H1 (cell line): ENCODE results near the gene PPP1CB. TPM values are rescaled to one million over a fixed set of nuclear protein-coding genes. Genes with fewer than 3 reads are reported as not detected.
A peak's percentile ranks its signal among the peaks of the same experiment; 100 is the strongest.

Source experiments
- CTCF ChIA-PET: fragments of 300-600 bp; sonication (Branson Sonifier 250); formaldehyde crosslinking; loops from one replicate; lab custom pipeline; 2021; ENCODE audit not compliant: partially characterized antibody; lab: Charles Lee
- POLR2A ChIA-PET: fragments of 300-600 bp; sonication (Branson Sonifier 250); formaldehyde crosslinking; loops from one replicate; lab custom pipeline; 2021; ENCODE audit warnings: inconsistent platforms; ENCODE audit not compliant: partially characterized antibody; lab: Charles Lee
- DNase-seq, 2 experiments: peaks; one replicate each; pipeline versions ENCODE4 v3.0.0 to v3.0.0-alpha.2; 2010 to 2022; ENCODE audit warnings: low spot score in 2 of 2, low read depth in 1 of 2, mixed read lengths in 1 of 2
- FAIRE-seq: peaks from 2 replicates; lab custom pipeline; 2011; peaks lifted over from hg19 to GRCh38; lab: Jason Lieb, UNC
- H2AFZ ChIP-seq: 2 replicates; pipeline ENCODE4 v1.8.1; 2012; ENCODE audit warnings: low read length, inconsistent platforms
- H2AK5ac ChIP-seq: 2 replicates; pipeline ENCODE4 v1.6.1; 2013; ENCODE audit warnings: low read depth, low read length
- H2BK120ac ChIP-seq: replicated peaks from 2 replicates; pipeline ENCODE3; 2013; ENCODE audit warnings: low read depth, low read length, inconsistent platforms
- H2BK12ac ChIP-seq: 2 replicates; pipeline ENCODE4 v1.6.1; 2013; ENCODE audit warnings: low read depth, low read length
- H2BK15ac ChIP-seq: 2 replicates; pipeline ENCODE4 v1.6.1; 2013; ENCODE audit warnings: low read length
- H2BK20ac ChIP-seq: 2 replicates; pipeline ENCODE4 v1.6.1; 2013; ENCODE audit warnings: low read length
- H2BK5ac ChIP-seq: 2 replicates; pipeline ENCODE4 v1.6.1; 2013; ENCODE audit warnings: low read depth, low read length
- H3K14ac ChIP-seq: 2 replicates; pipeline ENCODE4 v1.6.1; 2013; ENCODE audit warnings: inconsistent platforms; ENCODE audit not compliant: insufficient read length
- H3K18ac ChIP-seq: 2 replicates; pipeline ENCODE4 v1.6.1; 2013; ENCODE audit warnings: low read length; ENCODE audit errors: extremely low read depth
- H3K23ac ChIP-seq: 2 replicates; pipeline ENCODE4 v1.6.1; 2013; ENCODE audit warnings: inconsistent platforms; ENCODE audit not compliant: insufficient read length
- H3K23me2 ChIP-seq: 2 replicates; pipeline ENCODE4 v1.6.1; 2013; ENCODE audit warnings: low read depth, low read length
- H3K27ac ChIP-seq: 2 replicates; pipeline ENCODE4 v1.6.1; 2011; ENCODE audit warnings: low read depth, low read length, inconsistent platforms
- H3K27me3 ChIP-seq, 4 experiments: replicated peaks in 1 of 4; 1 replicate in 1 of 4; 2 replicates in 3 of 4; pipeline versions ENCODE4 v1.6.1 to v1.8.1; 2011 to 2013; ENCODE audit warnings: low read length in 3 of 4, mild to moderate bottlenecking in 3 of 4, inconsistent platforms in 2 of 4, mixed read lengths in 2 of 4, moderate library complexity in 1 of 4; ENCODE audit not compliant: control insufficient read depth in 3 of 4, insufficient read depth in 3 of 4; ENCODE audit errors: extremely low read depth in 1 of 4
- H3K36me3 ChIP-seq, 4 experiments: 2 replicates each; pipeline versions ENCODE4 v1.6.1 to v1.8.1; 2011 to 2013; ENCODE audit warnings: mild to moderate bottlenecking in 4 of 4, low read length in 3 of 4, moderate library complexity in 2 of 4, control low read depth in 1 of 4, inconsistent platforms in 1 of 4; ENCODE audit not compliant: insufficient read depth in 4 of 4, control insufficient read depth in 2 of 4
- H3K4ac ChIP-seq: replicated peaks from 2 replicates; pipeline ENCODE3; 2013; ENCODE audit warnings: low read length, low read depth, mixed read lengths, inconsistent platforms; ENCODE audit not compliant: insufficient read length
- H3K4me1 ChIP-seq, 4 experiments: replicated peaks in 1 of 4; 1 replicate in 1 of 4; 2 replicates in 3 of 4; pipeline versions ENCODE4 v1.6.1 to v1.8.1; 2011 to 2013; ENCODE audit warnings: low read length in 3 of 4, inconsistent platforms in 2 of 4, mixed read lengths in 1 of 4; ENCODE audit not compliant: insufficient read depth in 4 of 4, control insufficient read depth in 3 of 4
- H3K4me2 ChIP-seq, 2 experiments: 2 replicates each; pipeline versions ENCODE4 v1.6.1 to v1.8.1; 2011 to 2013; ENCODE audit warnings: low read depth in 2 of 2, low read length in 2 of 2, control low read depth in 1 of 2, inconsistent platforms in 1 of 2, mild to moderate bottlenecking in 1 of 2; ENCODE audit not compliant: insufficient read depth in 1 of 2
- H3K4me3 ChIP-seq, 4 experiments: fragments of 200-600, 300-600 bp in 1 of 4; sonication (generic), shearing (Covaris generic), sonication (Bioruptor Twin) in 1 of 4; 2 replicates each; pipeline versions ENCODE4 v1.5.1 to v1.8.1; 2011 to 2016; ENCODE audit warnings: low read length in 4 of 4, low read depth in 3 of 4, control low read depth in 2 of 4, inconsistent platforms in 2 of 4, mild to moderate bottlenecking in 2 of 4, mixed read lengths in 1 of 4, moderate library complexity in 1 of 4; ENCODE audit not compliant: insufficient read depth in 2 of 4; ENCODE audit errors: extremely low read depth in 1 of 4
- H3K56ac ChIP-seq: replicated peaks from 2 replicates; pipeline ENCODE3; 2013; ENCODE audit warnings: low read depth, mild to moderate bottlenecking, mixed read lengths, low read length, inconsistent platforms; ENCODE audit not compliant: insufficient read length
- H3K79me1 ChIP-seq: 2 replicates; pipeline ENCODE4 v1.6.1; 2013; ENCODE audit warnings: low read depth, low read length, control low read depth
- H3K79me2 ChIP-seq, 2 experiments: 2 replicates each; pipeline versions ENCODE4 v1.6.1 to v1.8.1; 2012 to 2013; ENCODE audit warnings: low read length in 2 of 2, mild to moderate bottlenecking in 2 of 2, inconsistent platforms in 1 of 2; ENCODE audit not compliant: insufficient read depth in 2 of 2, control insufficient read depth in 1 of 2
- H3K9ac ChIP-seq, 4 experiments: replicated peaks in 1 of 4; 1 replicate in 1 of 4; 2 replicates in 3 of 4; pipeline versions ENCODE4 v1.6.1 to v1.8.1; 2011 to 2013; ENCODE audit warnings: low read depth in 3 of 4, low read length in 3 of 4, control low read depth in 2 of 4, mild to moderate bottlenecking in 2 of 4, moderate library complexity in 2 of 4, inconsistent platforms in 1 of 4; ENCODE audit errors: extremely low read depth in 1 of 4
- H3K9me3 ChIP-seq, 2 experiments: 2 replicates each; pipeline versions ENCODE4 v1.6.1 to v1.8.1; 2012 to 2013; ENCODE audit warnings: mild to moderate bottlenecking in 2 of 2, moderate library complexity in 2 of 2, control low read depth in 1 of 2, inconsistent platforms in 1 of 2, low read depth in 1 of 2, low read length in 1 of 2, mixed read lengths in 1 of 2; ENCODE audit not compliant: insufficient read depth in 2 of 2
- H4K20me1 ChIP-seq, 2 experiments: replicated peaks in 1 of 2; 2 replicates each; pipeline versions ENCODE3 to v1.8.1; 2011 to 2013; ENCODE audit warnings: inconsistent platforms in 2 of 2, low read length in 2 of 2, mild to moderate bottlenecking in 1 of 2; ENCODE audit not compliant: insufficient read depth in 2 of 2, control insufficient read depth in 1 of 2
- H4K5ac ChIP-seq: 2 replicates; pipeline ENCODE4 v1.6.1; 2013; ENCODE audit warnings: low read length, low read depth, mixed read lengths, inconsistent platforms; ENCODE audit not compliant: insufficient read length
- H4K8ac ChIP-seq: 2 replicates; pipeline ENCODE4 v1.8.0; 2013; ENCODE audit warnings: mild to moderate bottlenecking, moderate library complexity, low read length, inconsistent platforms; ENCODE audit not compliant: insufficient read depth; ENCODE audit errors: extremely low read depth
- H4K91ac ChIP-seq: replicated peaks from 2 replicates; pipeline ENCODE3; 2013; ENCODE audit warnings: low read length, mixed read lengths, inconsistent platforms; ENCODE audit not compliant: insufficient read length
- ASH2L ChIP-seq: fragments of 200-600, 300-600 bp; sonication (generic); IDR thresholded peaks from one replicate; pipeline ENCODE4 v1.7.1; 2017; ENCODE audit warnings: low read length
- CHD1 ChIP-seq: IDR thresholded peaks from 2 replicates; pipeline ENCODE4 v1.6.1; 2012; ENCODE audit warnings: low read depth, low read length, improper control_type of control experiment
- CTBP2 ChIP-seq: IDR thresholded peaks from 2 replicates; pipeline ENCODE4 v1.7.0; 2011; ENCODE audit warnings: borderline replicate concordance, mild to moderate bottlenecking, moderate library complexity, mixed read lengths, low read length; ENCODE audit not compliant: insufficient read depth, insufficient read length
- E2F6 ChIP-seq: IDR thresholded peaks from 2 replicates; pipeline ENCODE4 v1.6.1; 2012; ENCODE audit warnings: inconsistent platforms
- GABPA ChIP-seq: IDR thresholded peaks from 2 replicates; pipeline ENCODE4 v1.6.1; 2011; ENCODE audit warnings: mild to moderate bottlenecking, low read length, moderate library complexity, borderline replicate concordance; ENCODE audit not compliant: insufficient read depth
- HDAC2 ChIP-seq, 2 experiments: fragments of 300-600 bp in 1 of 2; sonication (generic) in 1 of 2; IDR thresholded peaks; 2 replicates each; pipeline ENCODE4 v1.6.1; 2011 to 2012; ENCODE audit warnings: low read depth in 2 of 2, low read length in 2 of 2, mild to moderate bottlenecking in 2 of 2, moderate library complexity in 2 of 2, borderline replicate concordance in 1 of 2, inconsistent platforms in 1 of 2
- HDAC6 ChIP-seq: IDR thresholded peaks from one replicate; pipeline ENCODE4 v1.7.1; 2012; ENCODE audit warnings: low read depth, mild to moderate bottlenecking, inconsistent platforms, low read length, moderate library complexity
- KDM5A ChIP-seq: fragments of 200-600 bp; IDR thresholded peaks from 2 replicates; pipeline ENCODE4 v1.7.1; 2012; ENCODE audit warnings: mild to moderate bottlenecking, low read length, inconsistent platforms, mixed read lengths
- RAD21 ChIP-seq, 2 experiments: IDR thresholded peaks in 1 of 2; conservative IDR thresholded peaks in 1 of 2; 2 replicates each; pipeline ENCODE4 v1.6.1; 2011; ENCODE audit warnings: low read depth in 2 of 2, low read length in 2 of 2, improper control_type of control experiment in 1 of 2, inconsistent platforms in 1 of 2, mild to moderate bottlenecking in 1 of 2, moderate library complexity in 1 of 2
- RFX5 ChIP-seq: IDR thresholded peaks from 2 replicates; pipeline ENCODE4 v1.6.1; 2011; ENCODE audit warnings: low read depth, low read length, improper control_type of control experiment, borderline replicate concordance
- SIN3A ChIP-seq, 2 experiments: IDR thresholded peaks in 1 of 2; conservative IDR thresholded peaks in 1 of 2; 2 replicates each; pipeline ENCODE4 v1.6.1; 2011 to 2012; ENCODE audit warnings: low read length in 2 of 2, improper control_type of control experiment in 1 of 2, low read depth in 1 of 2, mild to moderate bottlenecking in 1 of 2
- SP4 ChIP-seq: IDR thresholded peaks from 2 replicates; pipeline ENCODE4 v1.6.1; 2012; ENCODE audit warnings: low read length, inconsistent platforms
- ZNF274 ChIP-seq: IDR thresholded peaks from 2 replicates; pipeline ENCODE4 v1.7.0; 2012; ENCODE audit warnings: low read length, borderline replicate concordance; ENCODE audit errors: extremely low read depth
- WGBS, 2 experiments: shearing (Covaris generic) in 1 of 2; methylation state at CpG; one replicate each; pipeline versions ENCODE4 v1.1.6 to v1.1.7; 2013 to 2015; ENCODE audit warnings: low lambda C conversion rate in 2 of 2, mixed read lengths in 2 of 2, inconsistent platforms in 1 of 2, low coverage in 1 of 2, missing lambda C conversion rate in 1 of 2; ENCODE audit not compliant: insufficient replicate concordance in 2 of 2, insufficient coverage in 1 of 2, insufficient read length in 1 of 2; ENCODE audit errors: extremely low coverage in 1 of 2, missing lambda C conversion rate in 1 of 2; 5-methylcytosine and 5-hydroxymethylcytosine counted together
- polyA plus RNA-seq, 7 experiments: library from polyadenylated mRNA; depleted of rRNA in 3 of 7; stranded (reverse) in 5 of 7; unstranded in 2 of 7; fragments of >200 nt in 5 of 7; fragments of 200-250 nt in 2 of 7; gene quantifications; 1 replicate in 5 of 7; 2 replicates in 1 of 7; 4 replicates in 1 of 7; pipeline versions ENCODE4 v1.2.1 to v1.2.3, GENCODE V29; 2011 to 2013; ENCODE audit warnings: missing spikeins in 2 of 7, mixed read lengths in 2 of 7
- total RNA-seq: library from RNA; stranded (reverse); fragmentation: NEBNext Ultra II Directional; extraction: Animal tissue kit (Norgen Biotek cat#: 25700); gene quantifications from 2 replicates; pipeline ENCODE4 v1.2.1, GENCODE V29; 2021

Gene PPP1CB
- total and polyA plus RNA-seq, 2 of the 8 experiments (the other 6 are each of a cell fraction or from before 2014, with no cell fraction given) = 30.7 to 158 TPM

GRCh38 chr2:28736034-28736433 lies 15.6 kb upstream of the PPP1CB start:
- WGBS, 2 experiments = 91% methylated on average over 3 of the region's 3 CpGs; no CpG with 5 or more reads in 1 of the 2 experiments
- Histone ChIP-seq H3K4ac (no peak overlapping the region), H3K14ac (no peak overlapping the region), H4K20me1 (no peaks in the 10 kb centered on the region), H2AFZ (no peak overlapping the region), H3K23ac (no peak overlapping the region), H3K9me3 (peaks cover 3 to 7% of the 10 kb centered on the region in 2 experiments; a peak in 3 of 4 replicates), H3K56ac (peak overlapping the region; percentile 12), H2AK5ac (no peak overlapping the region), H3K4me1 (no peaks in the 10 kb centered on the region), H3K79me1 (no peaks in the 10 kb centered on the region), H3K36me3 (no peaks in the 10 kb centered on the region), H3K18ac (no peak overlapping the region), H2BK12ac (no peak overlapping the region), H3K9ac (no peak overlapping the region), H3K23me2 (no peaks in the 10 kb centered on the region), H3K4me2 (no peak overlapping the region), H2BK15ac (no peak overlapping the region), H3K27ac (no peak overlapping the region), H3K79me2 (no peaks in the 10 kb centered on the region), H2BK20ac (no peak overlapping the region), H4K91ac (no peak overlapping the region), H3K27me3 (no peaks in the 10 kb centered on the region), H4K5ac (no peak overlapping the region), H3K4me3 (no peak overlapping the region), H2BK5ac (no peak overlapping the region), H2BK120ac (no peak overlapping the region), H4K8ac (no peak overlapping the region)
- FAIRE-seq (no peak), DNase-seq (no peak)
- CTCF ChIA-PET = interaction anchor here (1.4 kb wide), 1 partner anchor 142 kb away, joined by 3 read pairs; no protein-coding TSS in a partner anchor
- POLR2A ChIA-PET = interaction anchor here (1.4 kb wide), 1 partner anchor 16 kb away, joined by 5 read pairs; the partner anchor contains the start of gene PPP1CB
- TF ChIP-seq KDM5A = no peak
- TF ChIP-seq SP4 = no peak
- no peak for TF ChIP-seq E2F6
- no peak for TF ChIP-seq GABPA
- TF ChIP-seq HDAC6 = no peak
- no peak for TF ChIP-seq ZNF274
- no peak for TF ChIP-seq RFX5
- TF ChIP-seq RAD21 (IDR thresholded peaks at IDR 0.05 in 1 of 2, conservative IDR thresholded peaks at IDR 0.05 in 1 of 2; ENCODE audit: low read depth in 2 of 2, low read length in 2 of 2) = no peak
- no peak for TF ChIP-seq ASH2L
- no peak for TF ChIP-seq CTBP2
- TF ChIP-seq SIN3A (conservative IDR thresholded peaks at IDR 0.05 in 1 of 2, IDR thresholded peaks at IDR 0.05 in 1 of 2; ENCODE audit: low read depth in 1 of 2, low read length in 2 of 2) = no peak
- no peak for TF ChIP-seq HDAC2 (IDR thresholded peaks at IDR 0.05; ENCODE audit: borderline replicate concordance in 1 of 2, low read depth in 2 of 2, low read length in 2 of 2)
- no peak for TF ChIP-seq CHD1
